Measurements from ENCODE around the gene MACROD2. TPM values are rescaled to one million over a fixed set of nuclear protein-coding genes. Genes with fewer than 3 reads are reported as not detected.
A peak's percentile ranks its signal among the peaks of the same experiment; 100 is the strongest.
"Not testable (repeated sequence)": the region's sequence is repeated elsewhere in the genome, so short reads cannot be mapped to it uniquely, and the experiment has no call there.

Gene MACROD2
- total RNA-seq, 4 donors from 2014 or later, result 8.7 to 17.8 (median 10.8) TPM

DNA sequence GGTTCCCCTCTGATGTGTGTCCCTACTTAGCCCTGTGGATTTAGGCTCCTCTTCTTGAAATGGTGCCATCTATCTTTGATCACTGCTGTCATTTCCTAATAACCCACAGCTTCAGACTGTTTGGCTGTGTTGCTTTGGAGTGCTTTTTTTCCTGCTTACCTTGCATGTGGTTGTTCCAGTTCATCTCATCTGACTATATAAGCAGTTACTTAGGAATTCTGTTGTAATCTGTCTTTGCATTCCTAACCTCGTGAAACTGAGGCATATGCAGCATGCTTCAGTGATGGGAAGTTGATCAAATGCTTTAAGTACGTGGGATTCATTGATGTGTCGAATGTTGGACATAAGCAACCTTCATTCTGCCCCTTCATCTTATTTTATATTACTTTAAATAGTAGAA is 457.9 kb downstream of the MACROD2 start:
- intact Hi-C loops (cut with DNase I), result no loop called here
- WGBS, 2 donors, result 38 to 57% methylated on average over 3 of the region's 3 CpGs

DNA sequence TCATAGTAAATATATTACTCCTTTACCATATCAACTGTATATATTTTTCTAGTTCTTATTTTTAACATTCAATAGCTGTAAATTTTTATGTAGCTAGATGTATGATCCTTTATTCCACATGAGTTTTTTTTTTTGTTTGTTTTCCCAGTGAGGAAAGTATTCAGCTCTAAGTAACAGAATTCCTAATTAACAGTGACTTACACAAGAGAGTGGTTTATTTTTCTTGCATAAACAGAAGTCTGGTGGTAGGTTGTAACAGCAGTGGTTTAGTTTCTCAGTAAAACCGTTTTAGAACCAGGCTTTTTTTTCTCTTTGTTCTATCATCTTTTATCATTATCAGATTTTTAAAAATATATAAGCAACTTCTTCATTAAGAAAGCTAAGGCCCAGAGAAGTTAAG is 459.0 kb downstream of the MACROD2 start:
- Histone ChIP-seq H3K4me3 (replicated peaks in 1 of 3) (no peak overlapping the region), H3K36me3 (no peaks in the 10 kb centered on the region), H3K27me3 (no peaks in the 10 kb centered on the region), H3K27ac (no peak overlapping the region), H3K9me3 (no peaks in the 10 kb centered on the region), H3K4me1 (peaks cover 0 to 8% of the 10 kb centered on the region in 2 donors)
- TF ChIP-seq, protein P1, sequence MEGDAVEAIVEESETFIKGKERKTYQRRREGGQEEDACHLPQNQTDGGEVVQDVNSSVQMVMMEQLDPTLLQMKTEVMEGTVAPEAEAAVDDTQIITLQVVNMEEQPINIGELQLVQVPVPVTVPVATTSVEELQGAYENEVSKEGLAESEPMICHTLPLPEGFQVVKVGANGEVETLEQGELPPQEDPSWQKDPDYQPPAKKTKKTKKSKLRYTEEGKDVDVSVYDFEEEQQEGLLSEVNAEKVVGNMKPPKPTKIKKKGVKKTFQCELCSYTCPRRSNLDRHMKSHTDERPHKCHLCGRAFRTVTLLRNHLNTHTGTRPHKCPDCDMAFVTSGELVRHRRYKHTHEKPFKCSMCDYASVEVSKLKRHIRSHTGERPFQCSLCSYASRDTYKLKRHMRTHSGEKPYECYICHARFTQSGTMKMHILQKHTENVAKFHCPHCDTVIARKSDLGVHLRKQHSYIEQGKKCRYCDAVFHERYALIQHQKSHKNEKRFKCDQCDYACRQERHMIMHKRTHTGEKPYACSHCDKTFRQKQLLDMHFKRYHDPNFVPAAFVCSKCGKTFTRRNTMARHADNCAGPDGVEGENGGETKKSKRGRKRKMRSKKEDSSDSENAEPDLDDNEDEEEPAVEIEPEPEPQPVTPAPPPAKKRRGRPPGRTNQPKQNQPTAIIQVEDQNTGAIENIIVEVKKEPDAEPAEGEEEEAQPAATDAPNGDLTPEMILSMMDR (IDR thresholded peaks at IDR 0.05), result no peak
- TF ChIP-seq POLR2A (IDR thresholded peaks at IDR 0.05), result no peak
- 18% methylated on average over 1 of the region's 1 CpG for WGBS, 2 donors
- intact Hi-C loops (cut with DNase I), result no loop called here
- DNase-seq, result no peak

More for the DNA sequence above, 457.9 kb downstream of the MACROD2 start:
- Histone ChIP-seq H3K9me3 (no peaks in the 10 kb centered on the region), H3K27ac (no peak overlapping the region), H3K36me3 (no peaks in the 10 kb centered on the region), H3K27me3 (no peaks in the 10 kb centered on the region), H3K4me3 (replicated peaks in 1 of 3) (no peak overlapping the region), H3K4me1 (peaks cover 0 to 8% of the 10 kb centered on the region in 2 donors)
- no peak for TF ChIP-seq POLR2A (IDR thresholded peaks at IDR 0.05)
- TF ChIP-seq, protein P1 (IDR thresholded peaks at IDR 0.05), result no peak
- no peak for DNase-seq

DNA sequence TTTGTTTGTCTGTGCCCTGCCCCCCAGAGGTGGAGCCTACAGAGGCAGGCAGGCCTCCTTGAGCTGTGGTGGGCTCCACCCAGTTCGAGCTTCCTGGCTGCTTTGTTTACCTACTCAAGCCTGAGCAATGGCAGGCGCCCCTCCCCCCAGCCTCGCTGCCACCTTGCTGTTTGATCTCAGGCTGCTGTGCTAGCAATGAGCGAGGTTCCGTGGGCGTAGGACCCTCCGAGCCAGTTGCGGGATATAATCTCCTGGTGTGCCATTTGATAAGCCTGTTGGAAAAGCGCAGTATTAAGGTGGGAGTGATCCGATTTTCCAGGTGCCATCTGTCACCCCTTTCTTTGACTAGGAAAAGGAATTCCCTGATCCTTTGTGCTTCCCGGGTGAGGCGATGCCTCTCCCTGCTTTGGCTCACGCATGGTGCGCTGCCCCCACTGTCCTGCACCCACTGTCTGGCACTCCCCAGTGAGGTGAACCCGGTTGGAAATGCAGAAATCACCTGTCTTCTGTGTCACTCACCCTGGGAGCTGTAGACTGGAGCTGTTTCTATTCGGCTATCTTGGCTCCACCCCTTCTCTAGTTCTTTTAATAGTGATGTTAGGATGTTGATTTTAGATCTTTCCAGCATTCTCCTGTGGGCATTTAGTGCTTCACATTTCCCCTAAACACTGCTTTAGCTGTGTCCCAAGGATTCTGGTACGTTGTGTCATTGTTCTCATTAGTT is 471.9 kb downstream of the MACROD2 start:
- H3K9me3 ChIP-seq; DNase-seq; intact Hi-C loops (cut with DNase I); H3K4me3 ChIP-seq (replicated peaks in 1 of 3); H3K27ac ChIP-seq; H3K27me3 ChIP-seq; H3K4me1 ChIP-seq; H3K36me3 ChIP-seq: not testable (repeated sequence)
- 92% methylated on average over 17 of the region's 17 CpGs for WGBS, 2 donors

DNA sequence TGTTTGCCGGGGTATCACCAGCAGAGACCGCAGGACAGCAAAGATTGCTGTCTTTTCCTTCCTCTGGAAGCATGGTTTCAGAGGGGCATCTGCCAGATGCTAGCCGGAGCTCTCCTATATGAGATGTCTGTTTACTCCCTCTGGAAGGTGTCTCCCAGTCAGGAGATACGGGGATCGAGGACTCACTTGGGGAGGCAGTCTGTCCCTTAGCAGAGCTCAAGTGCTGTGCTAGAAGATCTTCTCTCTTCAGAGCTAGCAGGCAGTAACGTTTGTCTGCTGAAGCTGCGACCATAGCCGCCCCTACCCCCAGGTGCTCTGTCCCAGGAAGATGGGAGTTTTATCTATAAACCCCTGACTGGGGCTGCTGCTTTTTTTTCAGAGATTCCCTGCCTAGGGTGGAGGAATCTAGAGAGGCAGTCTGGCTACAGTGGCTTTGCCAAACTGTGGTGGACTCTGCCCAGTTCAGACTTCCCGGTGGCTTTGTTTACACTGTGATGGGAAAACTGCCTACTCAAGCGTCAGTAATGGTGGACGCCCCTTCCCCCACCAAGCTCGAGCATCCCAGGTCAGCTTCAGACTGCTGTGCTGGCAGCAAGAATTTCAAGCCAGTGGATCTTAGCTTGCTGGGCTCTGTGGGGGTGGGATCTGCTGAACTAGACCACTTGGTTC is 475.0 kb downstream of the MACROD2 start:
- Histone ChIP-seq H3K36me3 (no peaks in the 10 kb centered on the region), H3K27ac (no peak overlapping the region), H3K4me3 (replicated peaks in 1 of 3) (no peak overlapping the region), H3K9me3 (no peaks in the 10 kb centered on the region), H3K4me1 (peaks cover 4 to 6% of the 10 kb centered on the region in 2 donors), H3K27me3 (no peaks in the 10 kb centered on the region)
- intact Hi-C loops (cut with DNase I), result no loop called here
- TF ChIP-seq POLR2A (IDR thresholded peaks at IDR 0.05), result no peak
- TF ChIP-seq, protein P1 (IDR thresholded peaks at IDR 0.05), result no peak
- WGBS, 2 donors, result 54 to 78% methylated on average over 8 to 12 of the region's 12 CpGs
- DNase-seq, result peak; percentile 47 to 56

DNA sequence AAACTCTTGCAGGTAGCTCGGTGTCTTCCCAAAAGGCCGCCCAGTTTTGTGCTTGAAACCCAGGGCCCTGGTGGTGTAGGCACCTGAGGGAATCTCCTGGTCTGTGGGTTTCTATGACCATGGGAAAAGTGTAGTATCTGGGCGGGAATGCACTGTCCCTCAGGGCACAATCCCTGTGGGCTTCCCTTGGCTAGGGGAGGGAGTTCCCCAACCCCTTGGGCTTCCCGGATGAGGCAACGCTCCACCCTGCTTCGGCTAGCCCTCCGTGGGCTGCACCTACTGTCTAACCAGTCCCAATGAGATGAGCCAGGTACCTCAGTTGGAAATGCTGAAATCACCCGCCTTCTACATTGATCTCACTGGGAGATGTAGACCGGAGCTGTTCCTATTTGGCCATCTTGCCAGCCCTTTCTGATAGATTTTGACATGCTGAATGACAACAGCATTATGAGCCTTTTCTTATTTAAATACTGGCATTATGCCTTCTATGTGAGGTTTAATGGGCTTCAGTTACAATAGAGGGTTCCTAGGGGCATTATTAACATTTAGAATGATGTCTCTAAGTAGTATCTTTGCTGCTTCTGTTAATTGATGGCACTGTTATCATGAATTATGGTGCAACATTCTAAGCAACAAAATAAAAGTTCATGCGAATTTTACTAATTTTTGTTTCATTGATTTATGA is 475.8 kb downstream of the MACROD2 start:
- DNase-seq, result no peak

More for the DNA sequence above, 475.8 kb downstream of the MACROD2 start:
- no peaks in the 10 kb centered on the region for H3K36me3 ChIP-seq
- H3K4me3 ChIP-seq (replicated peaks in 1 of 3), result no peak overlapping the region
- WGBS, 2 donors, result 90 to 93% methylated on average over 10 of the region's 10 CpGs
- intact Hi-C loops (cut with DNase I), result no loop called here
- H3K27me3 ChIP-seq, result no peaks in the 10 kb centered on the region
- no peaks in the 10 kb centered on the region for H3K9me3 ChIP-seq
- no peak overlapping the region for H3K27ac ChIP-seq
- H3K4me1 ChIP-seq, result peaks cover 4 to 6% of the 10 kb centered on the region in 2 donors
- TF ChIP-seq, protein P1 (IDR thresholded peaks at IDR 0.05), result no peak
- no peak for TF ChIP-seq POLR2A (IDR thresholded peaks at IDR 0.05)
